ENCODE results near the gene SRRM4.

GRCh38 chr12:119055977-119056376 lies 74.6 kb downstream of the SRRM4 start:
- TF ChIP-seq CTCF (IDR thresholded peaks at IDR 0.05; ENCODE audit: low read depth, low read length) (no peak), MAX (IDR thresholded peaks at IDR 0.05; ENCODE audit: low read depth, low read length) (no peak)

Measured in NB4 (cell line).